HCT116 (cell line): ENCODE results near the gene DAZAP1. TPM values are rescaled to one million over a fixed set of nuclear protein-coding genes. Genes with fewer than 3 reads are reported as not detected.
A peak's percentile ranks its signal among the peaks of the same experiment; 100 is the strongest.

ENCODE experiments used
- ATAC-seq: fragments of 200-7000 bp; cut with Tn5 transposase; 2 replicates; pipeline ENCODE4 v1.9.1; 2020; ENCODE audit warnings: mild to moderate bottlenecking, moderate library complexity
- BruUV-seq: library from RNA; stranded (reverse); fragments of 400-500 nt; replicated peaks from 2 replicates; lab custom pipeline; 2021; lab: Mats Ljungman, UMichigan
- CTCF ChIA-PET: fragments of 300-600 bp; sonication (Branson Sonifier 250); formaldehyde crosslinking; loops from one replicate; lab custom pipeline; 2021; ENCODE audit warnings: antibody characterized with exemption; lab: Charles Lee
- POLR2A ChIA-PET: fragments of 300-600, 350-600 bp; sonication (Branson Sonifier 250); formaldehyde crosslinking; loops from one replicate; lab custom pipeline; 2021; ENCODE audit warnings: antibody characterized with exemption; lab: Charles Lee
- RAD21 ChIA-PET, 2 experiments: fragments of 300-600 bp; sonication (Branson Sonifier 250); formaldehyde crosslinking; loops; one replicate each; lab custom pipeline; 2023; ENCODE audit warnings: low total read pairs in 2 of 2; ENCODE audit not compliant: uncharacterized antibody in 2 of 2, unreplicated experiment in 2 of 2, low non-redundant PET in 1 of 2; lab: Charles Lee
- DNase-seq: peaks from one replicate; pipeline ENCODE4 v3.0.0-alpha.2; 2010; ENCODE audit warnings: low read depth, low spot score
- H2AFZ ChIP-seq: fragments of 200-600 bp; shearing (Covaris generic), sonication (generic); 2 replicates; pipeline ENCODE4 v1.6.1; 2017; ENCODE audit warnings: low read depth, mixed run types, mixed read lengths, antibody characterized with exemption, low read length; ENCODE audit not compliant: poor library complexity, severe bottlenecking
- H3K27ac ChIP-seq: 2 replicates; pipeline ENCODE4 v1.5.1; 2012; ENCODE audit warnings: low read depth, low read length
- H3K27me3 ChIP-seq: fragments of 200-600 bp; sonication (generic); 2 replicates; pipeline ENCODE4 v1.6.1; 2016; ENCODE audit warnings: mixed run types, low read length, mixed read lengths; ENCODE audit not compliant: insufficient read depth
- H3K36me3 ChIP-seq, 2 experiments: fragments of 200-500 bp in 1 of 2; fragments of 200-600 bp in 1 of 2; sonication (Bioruptor generic) in 1 of 2; sonication (generic) in 1 of 2; 2 replicates each; pipeline versions ENCODE4 v1.5.1 to v1.6.1; 2014 to 2016; ENCODE audit warnings: low read length in 2 of 2, inconsistent platforms in 1 of 2, mixed read lengths in 1 of 2, mixed run types in 1 of 2; ENCODE audit not compliant: insufficient read depth in 2 of 2, control insufficient read depth in 1 of 2
- H3K4me1 ChIP-seq, 2 experiments: fragments of 200-600 bp in 1 of 2; sonication (generic) in 1 of 2; 2 replicates each; pipeline versions ENCODE4 v1.5.1 to v1.6.1; 2012 to 2017; ENCODE audit warnings: low read length in 2 of 2, inconsistent platforms in 1 of 2, mild to moderate bottlenecking in 1 of 2, mixed read lengths in 1 of 2, mixed run types in 1 of 2, moderate library complexity in 1 of 2; ENCODE audit not compliant: insufficient read depth in 2 of 2, control insufficient read depth in 1 of 2
- H3K4me2 ChIP-seq: fragments of 200-600 bp; sonication (generic); 2 replicates; pipeline ENCODE4 v1.6.1; 2017; ENCODE audit warnings: mixed run types, low read length, mixed read lengths
- H3K4me3 ChIP-seq, 2 experiments: fragments of 200-600 bp in 1 of 2; sonication (generic) in 1 of 2; replicated peaks in 1 of 2; 2 replicates each; pipeline ENCODE4 v1.5.1; 2011 to 2016; ENCODE audit warnings: low read length in 2 of 2, control low read depth in 1 of 2, low read depth in 1 of 2, mild to moderate bottlenecking in 1 of 2, mixed read lengths in 1 of 2, mixed run types in 1 of 2
- H3K79me2 ChIP-seq: fragments of 200-600 bp; sonication (generic); 2 replicates; pipeline ENCODE4 v1.6.1; 2017; ENCODE audit warnings: mild to moderate bottlenecking, mixed run types, low read length, moderate library complexity, mixed read lengths; ENCODE audit not compliant: insufficient read depth
- H3K9ac ChIP-seq: fragments of 200-600 bp; sonication (generic); 2 replicates; pipeline ENCODE4 v1.6.1; 2016; ENCODE audit warnings: low read length, mixed read lengths
- H3K9me2 ChIP-seq: fragments of 200-600 bp; sonication (generic), shearing (Covaris generic); 2 replicates; pipeline ENCODE4 v1.6.1; 2017; ENCODE audit warnings: mixed run types, mild to moderate bottlenecking, moderate library complexity; ENCODE audit not compliant: insufficient read depth
- H3K9me3 ChIP-seq, 2 experiments: fragments of 200-500 bp in 1 of 2; fragments of 200-600 bp in 1 of 2; sonication (Bioruptor generic) in 1 of 2; sonication (generic) in 1 of 2; 2 replicates each; pipeline ENCODE4 v1.6.1; 2014 to 2017; ENCODE audit warnings: low read length in 2 of 2, mixed read lengths in 2 of 2, inconsistent platforms in 1 of 2, low read depth in 1 of 2, mild to moderate bottlenecking in 1 of 2, mixed run types in 1 of 2, moderate library complexity in 1 of 2; ENCODE audit not compliant: control insufficient read depth in 1 of 2, insufficient read depth in 1 of 2
- H4K20me1 ChIP-seq: fragments of 200-600 bp; sonication (generic), shearing (Covaris generic); 2 replicates; pipeline ENCODE4 v1.6.1; 2017; ENCODE audit warnings: mixed run types, mild to moderate bottlenecking, moderate library complexity; ENCODE audit not compliant: insufficient read depth
- ATF3 ChIP-seq: IDR thresholded peaks from 2 replicates; pipeline ENCODE4 v1.6.1; 2012
- CBX3 ChIP-seq: IDR thresholded peaks from 2 replicates; pipeline ENCODE4 v1.6.1; 2012; ENCODE audit warnings: low read depth
- CEBPB ChIP-seq: IDR thresholded peaks from 2 replicates; pipeline ENCODE4 v1.6.1; 2012; ENCODE audit warnings: low read depth
- EGR1 ChIP-seq: IDR thresholded peaks from 2 replicates; pipeline ENCODE4 v1.6.1; 2012; ENCODE audit warnings: low read depth
- ELF1 ChIP-seq: IDR thresholded peaks from 2 replicates; pipeline ENCODE4 v1.6.1; 2012; ENCODE audit warnings: low read depth, borderline replicate concordance
- JUND ChIP-seq: IDR thresholded peaks from 2 replicates; pipeline ENCODE4 v1.6.1; 2012
- MAX ChIP-seq: IDR thresholded peaks from 2 replicates; pipeline ENCODE4 v1.6.1; 2012
- POLR2A ChIP-seq: IDR thresholded peaks from 2 replicates; pipeline ENCODE4 v1.7.0; 2011; ENCODE audit warnings: borderline replicate concordance; ENCODE audit not compliant: insufficient read depth, insufficient read length; ENCODE audit errors: extremely low read depth
- SP1 ChIP-seq: IDR thresholded peaks from 2 replicates; pipeline ENCODE4 v1.6.1; 2012; ENCODE audit warnings: low read depth
- TCF7L2 ChIP-seq: IDR thresholded peaks from 2 replicates; pipeline ENCODE4 v1.7.0; 2011; ENCODE audit warnings: borderline replicate concordance, inconsistent platforms; ENCODE audit not compliant: insufficient read depth, insufficient read length; ENCODE audit errors: extremely low read depth
- YY1 ChIP-seq: IDR thresholded peaks from 2 replicates; pipeline ENCODE4 v1.6.1; 2011; ENCODE audit warnings: low read length, low read depth, moderate library complexity, mild to moderate bottlenecking; ENCODE audit not compliant: insufficient replicate concordance; ENCODE audit errors: extremely low read depth
- intact Hi-C: fragments of 100-400 bp; cut with micrococcal nuclease; formaldehyde crosslinking; loops from 2 replicates; pipeline ENCODE4 v1.10.0; 2022
- total RNA-seq: library from RNA; stranded (reverse); gene quantifications from one replicate; pipeline ENCODE4 v1.2.1, GENCODE V29; 2021; ENCODE audit not compliant: unreplicated experiment
- TF ChIP-seq, protein P1 (sequence below): IDR thresholded peaks from 2 replicates; pipeline ENCODE4 v1.6.1; 2011; ENCODE audit warnings: mild to moderate bottlenecking, low read length, moderate library complexity; ENCODE audit not compliant: insufficient replicate concordance; ENCODE audit errors: extremely low read depth

Gene DAZAP1
- total RNA-seq, 1 experiment from 2014 or later = 191 TPM

GRCh38 chr19:1411255-1412191 is 4.1 kb downstream of the DAZAP1 start:
- ChIA-PET RAD21 (no interaction called here), POLR2A (no interaction called here)
- intact Hi-C loops = no loop called here

More at GRCh38 chr19:1411255-1412191, 4.1 kb downstream of the DAZAP1 start:
- no peak for TF ChIP-seq EGR1
- TF ChIP-seq, protein P1, sequence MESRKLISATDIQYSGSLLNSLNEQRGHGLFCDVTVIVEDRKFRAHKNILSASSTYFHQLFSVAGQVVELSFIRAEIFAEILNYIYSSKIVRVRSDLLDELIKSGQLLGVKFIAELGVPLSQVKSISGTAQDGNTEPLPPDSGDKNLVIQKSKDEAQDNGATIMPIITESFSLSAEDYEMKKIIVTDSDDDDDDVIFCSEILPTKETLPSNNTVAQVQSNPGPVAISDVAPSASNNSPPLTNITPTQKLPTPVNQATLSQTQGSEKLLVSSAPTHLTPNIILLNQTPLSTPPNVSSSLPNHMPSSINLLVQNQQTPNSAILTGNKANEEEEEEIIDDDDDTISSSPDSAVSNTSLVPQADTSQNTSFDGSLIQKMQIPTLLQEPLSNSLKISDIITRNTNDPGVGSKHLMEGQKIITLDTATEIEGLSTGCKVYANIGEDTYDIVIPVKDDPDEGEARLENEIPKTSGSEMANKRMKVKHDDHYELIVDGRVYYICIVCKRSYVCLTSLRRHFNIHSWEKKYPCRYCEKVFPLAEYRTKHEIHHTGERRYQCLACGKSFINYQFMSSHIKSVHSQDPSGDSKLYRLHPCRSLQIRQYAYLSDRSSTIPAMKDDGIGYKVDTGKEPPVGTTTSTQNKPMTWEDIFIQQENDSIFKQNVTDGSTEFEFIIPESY = no peak
- TF ChIP-seq ATF3 = no peak
- TF ChIP-seq MAX = no peak
- no peak for TF ChIP-seq SP1
- no peak for TF ChIP-seq YY1
- no peak for TF ChIP-seq TCF7L2
- no peak for TF ChIP-seq POLR2A
- TF ChIP-seq JUND = no peak
- TF ChIP-seq CEBPB = no peak
- TF ChIP-seq ELF1 = no peak
- no peak for TF ChIP-seq CBX3
- TF ChIP-seq, all 23 proteins: peak for 0
- Histone ChIP-seq H3K4me1 (peaks cover 34 to 74% of the 10 kb centered on the region in 2 experiments), H3K9me3 (no peaks in the 10 kb centered on the region), H3K9ac (no peak overlapping the region), H3K4me3 (no peak overlapping the region), H3K4me2 (no peak overlapping the region), H2AFZ (no peak overlapping the region), H3K79me2 (peaks cover 88% of the 10 kb centered on the region), H4K20me1 (peaks cover 49% of the 10 kb centered on the region; the same call in 1 of the 2 replicates), H3K27ac (peak overlapping the region; percentile 98; the same call in 1 of the 2 replicates), H3K27me3 (no peaks in the 10 kb centered on the region), H3K36me3 (peaks cover 2 to 55% of the 10 kb centered on the region in 2 experiments; a peak in 3 of 4 replicates), H3K9me2 (no peaks in the 10 kb centered on the region)
- no peak for ATAC-seq
- DNase-seq = no peak
- BruUV-seq = no TSS peak
- CTCF ChIA-PET = no interaction called here
